Omental fat pad (tissue), 4 donors: ENCODE measurements around the gene SEC62. TPM values are rescaled to one million over a fixed set of nuclear protein-coding genes. Genes with fewer than 3 reads are reported as not detected.

Experiments
- ATAC-seq: fragments of 150-250 bp; one replicate; pipeline ENCODE4 v1.9.1; 2016; ENCODE audit warnings: mild to moderate bottlenecking, moderate library complexity; ENCODE audit not compliant: low FRiP score
- DNase-seq: peaks from one replicate; pipeline ENCODE4 v3.0.0-alpha.2; 2019; ENCODE audit warnings: low spot score
- CTCF ChIP-seq, 3 donors: fragments of 450-650 bp; IDR thresholded peaks; one replicate each; pipeline ENCODE4 v1.5.1; 2016 to 2017; ENCODE audit warnings: antibody characterized with exemption in 3 of 3, mild to moderate bottlenecking in 3 of 3, moderate library complexity in 2 of 3
- total RNA-seq, 4 donors: library from RNA; depleted of rRNA; stranded (reverse); fragments of >200 nt; gene quantifications; one replicate each; pipeline ENCODE4 v1.1.0, GENCODE V29; 2016

Gene SEC62
- total RNA-seq, 4 donors from 2014 or later, result 56.0 to 71.5 (median 67.2) TPM

GRCh38 chr3:169939320-169939719 is 27.3 kb upstream of the SEC62 start:
- ATAC-seq, result no peak
- TF ChIP-seq CTCF (IDR thresholded peaks at IDR 0.05), result no peak
- no peak for DNase-seq

- ATAC-seq, result no peak
- DNase-seq, result no peak
- TF ChIP-seq CTCF (IDR thresholded peaks at IDR 0.05), result no peak
Measured at GRCh38 chr3:169939751-169940150, 26.9 kb upstream of the SEC62 start.

GRCh38 chr3:169940470-169941181 is 26.0 kb upstream of the SEC62 start:
- ATAC-seq (no peak), DNase-seq (no peak)
- TF ChIP-seq CTCF (IDR thresholded peaks at IDR 0.05), result no peak

- no peak for ATAC-seq
- TF ChIP-seq CTCF (IDR thresholded peaks at IDR 0.05), result no peak
- no peak for DNase-seq
Measured at GRCh38 chr3:169945313-169945712, 21.3 kb upstream of the SEC62 start.

GRCh38 chr3:169946336-169946735 is 20.3 kb upstream of the SEC62 start:
- no peak for TF ChIP-seq CTCF (IDR thresholded peaks at IDR 0.05)
- ATAC-seq, result no peak
- DNase-seq, result no peak

- no peak for TF ChIP-seq CTCF (IDR thresholded peaks at IDR 0.05)
- ATAC-seq, result no peak
- DNase-seq, result no peak
Measured at GRCh38 chr3:169948559-169949448, 17.8 kb upstream of the SEC62 start.
